Nephron (organoid): ENCODE data around the gene ST8SIA3.

Source experiments
- H3K27ac Mint-ChIP-seq, 3 experiments: 2 replicates each; pipeline ENCODE4 v1.8.0; 2020; ENCODE audit warnings: mixed read lengths in 3 of 3, mild to moderate bottlenecking in 2 of 3, moderate library complexity in 1 of 3
- H3K27me3 Mint-ChIP-seq: 2 replicates; pipeline ENCODE4 v1.8.0; 2021; ENCODE audit warnings: low read depth, mild to moderate bottlenecking, moderate library complexity, mixed read lengths
- H3K36me3 Mint-ChIP-seq: 2 replicates; pipeline ENCODE4 v1.8.0; 2020; ENCODE audit warnings: low read depth, mixed read lengths
- H3K4me1 Mint-ChIP-seq: 2 replicates; pipeline ENCODE4 v1.8.0; 2020; ENCODE audit warnings: mixed read lengths
- H3K4me3 Mint-ChIP-seq, 3 experiments: 2 replicates each; pipeline ENCODE4 v1.8.0; 2020; ENCODE audit warnings: mild to moderate bottlenecking in 3 of 3, mixed read lengths in 3 of 3, moderate library complexity in 2 of 3
- H3K9me3 Mint-ChIP-seq: 2 replicates; pipeline ENCODE4 v1.8.0; 2020; ENCODE audit warnings: mixed read lengths
- TF ChIP-seq, protein P1 (sequence below), 3 experiments: fragments of 200-600 bp; sonication (generic); IDR thresholded peaks; one replicate each; pipeline ENCODE4 v1.5.0; 2021; ENCODE audit warnings: antibody characterized with exemption in 3 of 3; ENCODE audit not compliant: unreplicated experiment in 3 of 3

The ST8SIA3 gene

DNA sequence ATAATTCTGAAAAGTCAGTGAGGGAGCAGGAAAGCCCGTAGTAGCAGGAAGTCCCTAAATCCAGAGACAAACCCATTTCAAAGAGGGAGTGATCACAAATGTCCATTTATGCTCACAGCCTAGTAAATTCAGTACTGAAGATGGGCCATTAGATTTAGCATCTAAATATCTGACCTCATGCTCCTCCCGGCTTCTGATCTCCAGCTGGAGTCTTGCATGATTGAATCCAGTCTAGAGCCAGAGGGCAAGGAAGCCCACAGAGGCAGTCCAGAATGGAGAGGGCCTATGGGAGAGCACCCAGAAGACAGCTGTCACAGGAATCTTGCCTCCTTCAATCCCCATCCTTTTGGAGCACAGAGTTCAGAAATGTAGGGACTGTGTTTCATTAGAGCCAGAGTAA is 16.0 kb upstream of the ST8SIA3 start:
- Mint-ChIP-seq H3K36me3 (no peaks in the 10 kb centered on the region), H3K4me1 (no peaks in the 10 kb centered on the region), H3K27ac (no peak overlapping the region), H3K27me3 (peaks cover 35% of the 10 kb centered on the region), H3K4me3 (no peak overlapping the region), H3K9me3 (no peaks in the 10 kb centered on the region)
- TF ChIP-seq, protein P1, sequence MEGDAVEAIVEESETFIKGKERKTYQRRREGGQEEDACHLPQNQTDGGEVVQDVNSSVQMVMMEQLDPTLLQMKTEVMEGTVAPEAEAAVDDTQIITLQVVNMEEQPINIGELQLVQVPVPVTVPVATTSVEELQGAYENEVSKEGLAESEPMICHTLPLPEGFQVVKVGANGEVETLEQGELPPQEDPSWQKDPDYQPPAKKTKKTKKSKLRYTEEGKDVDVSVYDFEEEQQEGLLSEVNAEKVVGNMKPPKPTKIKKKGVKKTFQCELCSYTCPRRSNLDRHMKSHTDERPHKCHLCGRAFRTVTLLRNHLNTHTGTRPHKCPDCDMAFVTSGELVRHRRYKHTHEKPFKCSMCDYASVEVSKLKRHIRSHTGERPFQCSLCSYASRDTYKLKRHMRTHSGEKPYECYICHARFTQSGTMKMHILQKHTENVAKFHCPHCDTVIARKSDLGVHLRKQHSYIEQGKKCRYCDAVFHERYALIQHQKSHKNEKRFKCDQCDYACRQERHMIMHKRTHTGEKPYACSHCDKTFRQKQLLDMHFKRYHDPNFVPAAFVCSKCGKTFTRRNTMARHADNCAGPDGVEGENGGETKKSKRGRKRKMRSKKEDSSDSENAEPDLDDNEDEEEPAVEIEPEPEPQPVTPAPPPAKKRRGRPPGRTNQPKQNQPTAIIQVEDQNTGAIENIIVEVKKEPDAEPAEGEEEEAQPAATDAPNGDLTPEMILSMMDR (IDR thresholded peaks at IDR 0.05; ENCODE audit: unreplicated experiment in 3 of 3) = no peak

DNA sequence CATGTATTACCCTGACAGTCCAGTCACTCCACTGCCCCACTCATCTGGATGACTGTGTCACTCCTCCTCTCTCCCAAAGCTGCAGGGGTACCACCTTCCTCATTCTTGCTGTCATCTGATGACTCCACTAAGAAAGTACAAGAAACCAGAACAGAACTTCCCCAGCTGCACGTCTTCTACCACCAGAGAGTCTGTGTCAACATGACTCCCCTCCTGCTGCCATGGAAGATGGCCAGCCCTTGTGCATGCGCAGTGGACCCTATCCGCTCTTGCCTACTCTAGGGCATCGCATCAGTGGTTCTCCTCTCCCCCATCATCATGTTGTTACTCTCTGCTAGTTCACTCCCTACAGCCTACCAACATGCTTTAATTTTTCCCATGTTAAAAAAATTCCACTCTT is 14.5 kb upstream of the ST8SIA3 start:
- no peaks in the 10 kb centered on the region for H3K4me1 Mint-ChIP-seq
- H3K36me3 Mint-ChIP-seq = no peaks in the 10 kb centered on the region
- TF ChIP-seq, protein P1 (IDR thresholded peaks at IDR 0.05; ENCODE audit: unreplicated experiment in 3 of 3) = no peak

DNA sequence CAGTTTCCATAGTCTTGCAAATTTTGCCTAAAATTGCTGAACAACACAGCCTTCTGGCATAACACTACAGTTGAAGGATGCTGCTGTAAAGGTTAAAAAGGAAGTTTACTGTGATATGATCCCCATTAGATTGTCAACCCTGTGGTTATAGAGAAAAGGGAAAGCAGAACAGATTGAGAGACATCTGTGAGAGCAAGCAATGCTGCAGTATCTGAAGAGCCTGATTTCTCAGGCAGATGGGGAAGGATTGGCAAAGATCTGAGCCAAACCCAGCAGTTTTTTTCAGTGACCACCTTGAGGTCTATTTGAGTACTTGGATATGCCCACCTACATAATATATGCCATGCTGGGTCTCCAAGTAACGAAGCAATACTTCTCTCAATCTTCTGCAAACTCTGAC is 8.5 kb upstream of the ST8SIA3 start:
- H3K27ac Mint-ChIP-seq = no peak overlapping the region
- H3K9me3 Mint-ChIP-seq = no peaks in the 10 kb centered on the region
- no peak overlapping the region for H3K4me3 Mint-ChIP-seq
- no peaks in the 10 kb centered on the region for H3K36me3 Mint-ChIP-seq
- no peaks in the 10 kb centered on the region for H3K4me1 Mint-ChIP-seq
- TF ChIP-seq, protein P1 (IDR thresholded peaks at IDR 0.05; ENCODE audit: unreplicated experiment in 3 of 3) = no peak
- H3K27me3 Mint-ChIP-seq = peaks cover 54% of the 10 kb centered on the region

More for the DNA sequence above, 14.5 kb upstream of the ST8SIA3 start:
- H3K27me3 Mint-ChIP-seq = peaks cover 37% of the 10 kb centered on the region
- no peaks in the 10 kb centered on the region for H3K9me3 Mint-ChIP-seq
- no peak overlapping the region for H3K27ac Mint-ChIP-seq
- H3K4me3 Mint-ChIP-seq = no peak overlapping the region

DNA sequence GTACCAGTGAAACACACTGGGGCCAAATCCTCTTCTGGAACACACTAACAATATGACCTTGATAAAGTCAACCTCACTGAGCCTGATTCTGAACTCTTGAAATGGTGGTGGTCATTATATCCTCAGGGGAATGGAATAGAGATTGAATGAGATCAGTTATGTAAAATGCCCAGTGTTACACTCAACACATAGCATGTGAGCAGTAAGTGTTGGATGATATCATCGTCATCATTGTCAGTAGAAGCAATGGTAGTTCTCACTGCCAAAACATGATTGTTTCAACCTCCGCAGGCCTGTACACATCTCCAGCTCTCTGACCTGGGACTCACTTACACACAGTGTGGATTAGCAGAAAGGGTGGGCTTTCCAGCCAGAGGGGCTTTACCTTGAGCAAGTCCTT is 5.5 kb upstream of the ST8SIA3 start:
- Mint-ChIP-seq H3K9me3 (no peaks in the 10 kb centered on the region), H3K27me3 (peaks cover 69% of the 10 kb centered on the region), H3K36me3 (no peaks in the 10 kb centered on the region), H3K27ac (no peak overlapping the region), H3K4me3 (no peak overlapping the region), H3K4me1 (peaks cover 4% of the 10 kb centered on the region)
- TF ChIP-seq, protein P1 (IDR thresholded peaks at IDR 0.05; ENCODE audit: unreplicated experiment in 3 of 3) = no peak

DNA sequence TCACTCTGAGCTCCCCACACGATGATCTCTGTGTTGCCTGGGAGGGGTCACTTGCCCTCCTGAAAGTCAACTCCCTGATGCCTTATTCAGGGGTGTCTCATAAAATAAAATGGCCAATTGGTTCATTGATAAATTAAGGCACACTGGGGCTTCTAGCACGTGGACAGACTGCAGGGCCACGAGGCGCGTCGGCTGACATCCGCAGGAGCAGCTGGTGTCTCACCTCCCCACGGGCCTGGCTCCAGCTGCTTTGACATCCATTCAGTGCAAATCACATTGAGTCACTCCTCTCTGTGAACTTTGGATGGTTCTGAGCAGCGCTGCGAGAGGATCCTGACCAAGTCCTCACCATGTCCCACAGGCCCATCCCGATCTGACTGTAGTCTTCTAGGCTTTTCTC is 4.6 kb upstream of the ST8SIA3 start:
- no peak overlapping the region for H3K27ac Mint-ChIP-seq
- H3K36me3 Mint-ChIP-seq = no peaks in the 10 kb centered on the region
- H3K27me3 Mint-ChIP-seq = peaks cover 78% of the 10 kb centered on the region
- no peak overlapping the region for H3K4me3 Mint-ChIP-seq
- no peaks in the 10 kb centered on the region for H3K9me3 Mint-ChIP-seq
- TF ChIP-seq, protein P1 (IDR thresholded peaks at IDR 0.05; ENCODE audit: unreplicated experiment in 3 of 3) = no peak
- H3K4me1 Mint-ChIP-seq = peaks cover 6% of the 10 kb centered on the region

DNA sequence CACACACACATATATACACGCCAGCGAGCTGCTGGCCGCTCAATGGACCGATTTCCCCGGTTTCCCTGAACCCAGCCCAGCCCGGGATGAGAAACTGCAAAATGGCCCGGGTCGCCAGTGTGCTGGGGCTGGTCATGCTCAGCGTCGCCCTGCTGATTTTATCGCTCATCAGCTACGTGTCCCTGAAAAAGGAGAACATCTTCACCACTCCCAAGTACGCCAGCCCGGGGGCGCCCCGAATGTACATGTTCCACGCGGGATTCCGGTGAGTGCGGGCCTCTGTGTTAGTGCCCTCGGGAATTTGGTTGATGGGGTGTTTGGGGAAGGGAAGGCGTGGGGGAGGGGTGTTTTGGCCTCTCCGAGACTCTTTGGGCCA is 392 bp downstream of the ST8SIA3 start:
- peaks cover 2% of the 10 kb centered on the region for H3K9me3 Mint-ChIP-seq
- H3K36me3 Mint-ChIP-seq = no peaks in the 10 kb centered on the region
- no peak overlapping the region for H3K27ac Mint-ChIP-seq
- peaks cover 10% of the 10 kb centered on the region for H3K4me1 Mint-ChIP-seq
- H3K4me3 Mint-ChIP-seq = peak overlapping the region; percentile 82 to 86 (median 83)
- H3K27me3 Mint-ChIP-seq = peaks cover 97% of the 10 kb centered on the region
- TF ChIP-seq, protein P1 (IDR thresholded peaks at IDR 0.05; ENCODE audit: unreplicated experiment in 3 of 3) = no peak
